ENCODE results near the gene MED29. TPM values are rescaled to one million over a fixed set of nuclear protein-coding genes. Genes with fewer than 3 reads are reported as not detected.

Gene MED29
- total RNA-seq, 3 donors from 2014 or later (not counting 1 experiment from before 2014, with no cell fraction given): 37.5 to 49.1 (median 45.9) TPM

- ATAC-seq: no peak
- H3K4me3 Mint-ChIP-seq: no peak overlapping the region
- Histone ChIP-seq H3K9me3 (ENCODE audit: control insufficient read depth, insufficient read depth, low read length) (no peaks in the 10 kb centered on the region), H3K4me3 (ENCODE audit: low read length) (no peak overlapping the region), H3K27ac (ENCODE audit: low read length) (no peak overlapping the region), H3K4me1 (ENCODE audit: control insufficient read depth, insufficient read depth, low read length) (peaks cover 6% of the 10 kb centered on the region), H3K36me3 (ENCODE audit: control insufficient read depth, insufficient read depth, low read length) (peaks cover 12% of the 10 kb centered on the region), H3K27me3 (ENCODE audit: control insufficient read depth, insufficient read depth, low read length) (no peaks in the 10 kb centered on the region)
- no peak for DNase-seq
- no peaks in the 10 kb centered on the region for H3K9me3 Mint-ChIP-seq
- no peak for TF ChIP-seq CTCF (IDR thresholded peaks at IDR 0.05)
- 92% methylated on average over 11 of the region's 11 CpGs for WGBS (ENCODE audit: insufficient coverage)
- no peak overlapping the region for H3K27ac Mint-ChIP-seq
- no peaks in the 10 kb centered on the region for H3K27me3 Mint-ChIP-seq (ENCODE audit: low read depth in 2 of 2)
- H3K4me1 Mint-ChIP-seq: no peaks in the 10 kb centered on the region
- intact Hi-C loops (cut with micrococcal nuclease): no loop called here
- no peaks in the 10 kb centered on the region for H3K36me3 Mint-ChIP-seq
Measured at GRCh38 chr19:39427707-39428106, 36.5 kb downstream of the MED29 start.

- peaks cover 6% of the 10 kb centered on the region for H3K36me3 Mint-ChIP-seq
- intact Hi-C loops (cut with micrococcal nuclease): no loop called here
- no peaks in the 10 kb centered on the region for H3K9me3 Mint-ChIP-seq
Measured at GRCh38 chr19:39428283-39429112, 37.3 kb downstream of the MED29 start.

GRCh38 chr19:39430675-39431593 lies 39.8 kb downstream of the MED29 start:
- H3K4me3 Mint-ChIP-seq: no peak overlapping the region

More at GRCh38 chr19:39428283-39429112, 37.3 kb downstream of the MED29 start:
- no peaks in the 10 kb centered on the region for H3K9me3 ChIP-seq (ENCODE audit: control insufficient read depth, insufficient read depth, low read length)
- peaks cover 19% of the 10 kb centered on the region for H3K36me3 ChIP-seq (ENCODE audit: control insufficient read depth, insufficient read depth, low read length)
- TF ChIP-seq CTCF (IDR thresholded peaks at IDR 0.05): no peak
- no peak overlapping the region for H3K4me3 ChIP-seq (ENCODE audit: low read length)
- H3K27me3 ChIP-seq (ENCODE audit: control insufficient read depth, insufficient read depth, low read length): no peaks in the 10 kb centered on the region
- Mint-ChIP-seq H3K27ac (no peak overlapping the region), H3K4me1 (peaks cover 6% of the 10 kb centered on the region in 2 donors), H3K27me3 (ENCODE audit: low read depth in 2 of 2) (no peaks in the 10 kb centered on the region), H3K4me3 (no peak overlapping the region)
- 55% methylated on average over 23 of the region's 23 CpGs for WGBS (ENCODE audit: insufficient coverage)
- H3K27ac ChIP-seq (ENCODE audit: low read length): no peak overlapping the region
- ATAC-seq (no peak), DNase-seq (peak in 1 of 2 donors; percentile 21)
- H3K4me1 ChIP-seq (ENCODE audit: control insufficient read depth, insufficient read depth, low read length): peaks cover 6% of the 10 kb centered on the region

More at GRCh38 chr19:39430675-39431593, 39.8 kb downstream of the MED29 start:
- no peak for TF ChIP-seq CTCF (IDR thresholded peaks at IDR 0.05)
- H3K27me3 ChIP-seq (ENCODE audit: control insufficient read depth, insufficient read depth, low read length): no peaks in the 10 kb centered on the region
- peak overlapping the region; percentile 51 for H3K27ac ChIP-seq (ENCODE audit: low read length)
- Mint-ChIP-seq H3K36me3 (peaks cover 13% of the 10 kb centered on the region), H3K9me3 (no peaks in the 10 kb centered on the region), H3K27me3 (ENCODE audit: low read depth in 2 of 2) (no peaks in the 10 kb centered on the region), H3K27ac (peak overlapping the region in 1 of 2 donors; percentile 7), H3K4me1 (peaks cover 20 to 25% of the 10 kb centered on the region in 2 donors)
- peak in 1 of 2 donors; percentile 81 for DNase-seq
- H3K4me1 ChIP-seq (ENCODE audit: control insufficient read depth, insufficient read depth, low read length): peaks cover 22% of the 10 kb centered on the region
- no peaks in the 10 kb centered on the region for H3K9me3 ChIP-seq (ENCODE audit: control insufficient read depth, insufficient read depth, low read length)
- ATAC-seq: peak in 1 of 3 donors; percentile 58
- H3K4me3 ChIP-seq (ENCODE audit: low read length): no peak overlapping the region
- WGBS (ENCODE audit: insufficient coverage): 70% methylated on average over 24 of the region's 25 CpGs
- intact Hi-C loops (cut with micrococcal nuclease): no loop called here
- H3K36me3 ChIP-seq (ENCODE audit: control insufficient read depth, insufficient read depth, low read length): peaks cover 28% of the 10 kb centered on the region
